Measurements from ENCODE around the gene SH3BP2.
A peak's percentile ranks its signal among the peaks of the same experiment; 100 is the strongest.

Gene SH3BP2

GRCh38 chr4:2863649-2864048, 70.8 kb downstream of the SH3BP2 start:
- Histone ChIP-seq H3K36me3 (peaks cover 2% of the 10 kb centered on the region), H3K9me3 (ENCODE audit: severe bottlenecking) (no peaks in the 10 kb centered on the region), H3K27ac (peak overlapping the region; percentile 95; the same call in 1 of the 2 replicates), H3K27me3 (ENCODE audit: insufficient read depth, low read depth, severe bottlenecking) (no peaks in the 10 kb centered on the region), H3K4me3 (ENCODE audit: low read depth, low read length) (no peak overlapping the region)
- no peak for TF ChIP-seq CTCF (IDR thresholded peaks at IDR 0.05; ENCODE audit: low read depth, low read length)
- DNase-seq = no peak

- H3K27ac ChIP-seq = peak overlapping the region; percentile 95
- TF ChIP-seq CTCF (IDR thresholded peaks at IDR 0.05; ENCODE audit: low read depth, low read length) = no peak
- no peak for DNase-seq
- no peaks in the 10 kb centered on the region; the same call in 1 of the 2 replicates for H3K36me3 ChIP-seq
- no peaks in the 10 kb centered on the region for H3K9me3 ChIP-seq (ENCODE audit: severe bottlenecking)
- H3K27me3 ChIP-seq (ENCODE audit: insufficient read depth, low read depth, severe bottlenecking) = no peaks in the 10 kb centered on the region
- no peak overlapping the region for H3K4me3 ChIP-seq (ENCODE audit: low read depth, low read length)
These were observed 72.4 kb downstream of the SH3BP2 start for GRCh38 chr4:2865196-2865780.

GRCh38 chr4:2866160-2866861, 73.4 kb downstream of the SH3BP2 start:
- H3K27me3 ChIP-seq (ENCODE audit: insufficient read depth, low read depth, severe bottlenecking) = no peaks in the 10 kb centered on the region
- peak; percentile 65 for DNase-seq
- H3K9me3 ChIP-seq (ENCODE audit: severe bottlenecking) = no peaks in the 10 kb centered on the region
- no peak for TF ChIP-seq CTCF (IDR thresholded peaks at IDR 0.05; ENCODE audit: low read depth, low read length)
- H3K36me3 ChIP-seq = peaks cover 3% of the 10 kb centered on the region; the same call in 1 of the 2 replicates
- peak overlapping the region; percentile 95 for H3K27ac ChIP-seq
- no peak overlapping the region for H3K4me3 ChIP-seq (ENCODE audit: low read depth, low read length)

GRCh38 chr4:2866891-2867290, 74.0 kb downstream of the SH3BP2 start:
- H3K36me3 ChIP-seq = peaks cover 8% of the 10 kb centered on the region; the same call in 1 of the 2 replicates
- TF ChIP-seq CTCF (IDR thresholded peaks at IDR 0.05; ENCODE audit: low read depth, low read length) = no peak
- H3K9me3 ChIP-seq (ENCODE audit: severe bottlenecking) = no peaks in the 10 kb centered on the region
- no peaks in the 10 kb centered on the region for H3K27me3 ChIP-seq (ENCODE audit: insufficient read depth, low read depth, severe bottlenecking)
- DNase-seq = no peak
- H3K27ac ChIP-seq = peak overlapping the region; percentile 95
- H3K4me3 ChIP-seq (ENCODE audit: low read depth, low read length) = no peak overlapping the region

GRCh38 chr4:2867758-2868491, 75.0 kb downstream of the SH3BP2 start:
- Histone ChIP-seq H3K9me3 (ENCODE audit: severe bottlenecking) (no peaks in the 10 kb centered on the region), H3K36me3 (peaks cover 8% of the 10 kb centered on the region; the same call in 1 of the 2 replicates), H3K27me3 (ENCODE audit: insufficient read depth, low read depth, severe bottlenecking) (no peaks in the 10 kb centered on the region), H3K4me3 (ENCODE audit: low read depth, low read length) (peak overlapping the region; percentile 44), H3K27ac (peak overlapping the region; percentile 95)
- peak; percentile 88 for DNase-seq
- TF ChIP-seq CTCF (IDR thresholded peaks at IDR 0.05; ENCODE audit: low read depth, low read length) = no peak

Data from WERI-Rb-1 (cell line).